Stimulated activated CD4-positive, alpha-beta T cell treated with anti-CD3 and anti-CD28 coated beads, Interleukin-15, amount 100 ng/mL, for 1 hour (primary cell): ENCODE measurements around the gene CBX3.
"Not testable (repeated sequence)": the region's sequence is repeated elsewhere in the genome, so short reads cannot be mapped to it uniquely, and the experiment has no call there.

ENCODE experiments used
- DNase-seq, 2 donors: peaks; one replicate each; pipeline ENCODE4 v3.0.0-alpha.2; 2020; ENCODE audit warnings: low read depth in 1 of 2, low spot score in 1 of 2

The CBX3 gene

GRCh38 chr7:26169271-26169670 is 32.3 kb upstream of the CBX3 start:
- no peak for DNase-seq

- DNase-seq, result no peak
Observed at GRCh38 chr7:26170663-26171062, 30.9 kb upstream of the CBX3 start.

- DNase-seq, result no peak
Observed at GRCh38 chr7:26171601-26172000, 29.9 kb upstream of the CBX3 start.

- DNase-seq, result no peak
Observed at GRCh38 chr7:26172048-26172447, 29.5 kb upstream of the CBX3 start.

- not testable (repeated sequence) for DNase-seq
Observed at GRCh38 chr7:26175903-26176302, 25.6 kb upstream of the CBX3 start.

GRCh38 chr7:26176696-26177095 is 24.8 kb upstream of the CBX3 start:
- DNase-seq, result not testable (repeated sequence)

GRCh38 chr7:26177269-26177668 is 24.3 kb upstream of the CBX3 start:
- not testable (repeated sequence) for DNase-seq

- DNase-seq, result no peak
Observed at GRCh38 chr7:26178272-26178960, 23.1 kb upstream of the CBX3 start.

GRCh38 chr7:26179422-26179821 is 22.1 kb upstream of the CBX3 start:
- DNase-seq, result no peak

GRCh38 chr7:26179826-26180497 is 21.6 kb upstream of the CBX3 start:
- DNase-seq, result no peak

GRCh38 chr7:26180792-26181198 is 20.8 kb upstream of the CBX3 start:
- no peak for DNase-seq

- no peak for DNase-seq
Observed at GRCh38 chr7:26181474-26182227, 19.9 kb upstream of the CBX3 start.

- DNase-seq, result no peak
Observed at GRCh38 chr7:26182283-26182682, 19.3 kb upstream of the CBX3 start.

- no peak for DNase-seq
Observed at GRCh38 chr7:26182706-26183105, 18.8 kb upstream of the CBX3 start.

GRCh38 chr7:26183545-26184280 is 17.8 kb upstream of the CBX3 start:
- DNase-seq, result no peak

GRCh38 chr7:26184281-26185101 is 17.1 kb upstream of the CBX3 start:
- DNase-seq, result not testable (repeated sequence)

GRCh38 chr7:26185131-26185843 is 16.3 kb upstream of the CBX3 start:
- DNase-seq, result no peak

GRCh38 chr7:26185844-26186180 is 15.7 kb upstream of the CBX3 start:
- no peak for DNase-seq

- no peak for DNase-seq
Observed at GRCh38 chr7:26186364-26187311, 14.9 kb upstream of the CBX3 start.
